Gastroesophageal sphincter (tissue), 4 donors: ENCODE measurements around the gene SQSTM1. TPM values are rescaled to one million over a fixed set of nuclear protein-coding genes. Genes with fewer than 3 reads are reported as not detected.

Experiments
- ATAC-seq: fragments of 150-250 bp; one replicate; pipeline ENCODE4 v1.9.1; 2016; ENCODE audit warnings: mild to moderate bottlenecking, moderate library complexity
- H3K27ac ChIP-seq, 4 donors: fragments of 200-600 bp; sonication (generic) in 3 of 4; 1 replicate in 3 of 4; 2 replicates in 1 of 4; pipeline ENCODE4 v1.5.1; 2016 to 2019
- H3K27me3 ChIP-seq: fragments of 200-600 bp; sonication (generic); one replicate; pipeline ENCODE4 v1.5.1; 2019
- H3K36me3 ChIP-seq, 2 donors: fragments of 200-600 bp; sonication (generic); one replicate each; pipeline ENCODE4 v1.5.1; 2019; ENCODE audit warnings: control low read depth in 1 of 2
- H3K4me1 ChIP-seq, 3 donors: fragments of 200-600 bp; sonication (generic); 1 replicate in 2 of 3; 2 replicates in 1 of 3; pipeline ENCODE4 v1.5.1; 2016 to 2019; ENCODE audit warnings: control low read depth in 2 of 3
- H3K4me3 ChIP-seq, 2 donors: fragments of 200-600 bp; sonication (generic); one replicate each; pipeline ENCODE4 v1.5.1; 2019; ENCODE audit warnings: mild to moderate bottlenecking in 1 of 2, moderate library complexity in 1 of 2
- H3K9me3 ChIP-seq, 3 donors: fragments of 200-600 bp; sonication (generic); one replicate each; pipeline ENCODE4 v1.5.1; 2017 to 2019; ENCODE audit warnings: control low read depth in 2 of 3
- EP300 ChIP-seq: sonication (generic); formaldehyde crosslinking; IDR thresholded peaks from one replicate; pipeline ENCODE4 v1.6.1; 2017; ENCODE audit warnings: antibody characterized with exemption, mild to moderate bottlenecking
- POLR2A ChIP-seq, 2 donors: fragments of 450-650 bp; IDR thresholded peaks; one replicate each; pipeline ENCODE4 v1.6.1; 2017; ENCODE audit warnings: antibody characterized with exemption in 2 of 2, mild to moderate bottlenecking in 2 of 2, moderate library complexity in 1 of 2
- POLR2AphosphoS5 ChIP-seq: sonication (generic); formaldehyde crosslinking; IDR thresholded peaks from one replicate; pipeline ENCODE4 v1.6.1; 2017; ENCODE audit warnings: antibody characterized with exemption
- WGBS, 2 donors: methylation state at CpG; one replicate each; pipeline ENCODE4 v1.1.5; 2018; ENCODE audit warnings: low coverage in 1 of 2; 5-methylcytosine and 5-hydroxymethylcytosine counted together
- total RNA-seq, 4 donors: library from RNA; depleted of rRNA; stranded (reverse); fragments of >200 nt; gene quantifications; one replicate each; pipeline ENCODE4 v1.1.0, GENCODE V29; 2016
- TF ChIP-seq, protein P1 (sequence below), 4 experiments: fragments of 200-600 bp in 2 of 4; fragments of 450-650 bp in 2 of 4; sonication (generic) in 1 of 4; IDR thresholded peaks; one replicate each; pipeline ENCODE4 v1.5.1; 2017 to 2019; ENCODE audit warnings: antibody characterized with exemption in 4 of 4, mild to moderate bottlenecking in 2 of 4, moderate library complexity in 2 of 4

Gene SQSTM1
- total RNA-seq, 4 donors from 2014 or later, result 305 to 485 (median 408) TPM

DNA sequence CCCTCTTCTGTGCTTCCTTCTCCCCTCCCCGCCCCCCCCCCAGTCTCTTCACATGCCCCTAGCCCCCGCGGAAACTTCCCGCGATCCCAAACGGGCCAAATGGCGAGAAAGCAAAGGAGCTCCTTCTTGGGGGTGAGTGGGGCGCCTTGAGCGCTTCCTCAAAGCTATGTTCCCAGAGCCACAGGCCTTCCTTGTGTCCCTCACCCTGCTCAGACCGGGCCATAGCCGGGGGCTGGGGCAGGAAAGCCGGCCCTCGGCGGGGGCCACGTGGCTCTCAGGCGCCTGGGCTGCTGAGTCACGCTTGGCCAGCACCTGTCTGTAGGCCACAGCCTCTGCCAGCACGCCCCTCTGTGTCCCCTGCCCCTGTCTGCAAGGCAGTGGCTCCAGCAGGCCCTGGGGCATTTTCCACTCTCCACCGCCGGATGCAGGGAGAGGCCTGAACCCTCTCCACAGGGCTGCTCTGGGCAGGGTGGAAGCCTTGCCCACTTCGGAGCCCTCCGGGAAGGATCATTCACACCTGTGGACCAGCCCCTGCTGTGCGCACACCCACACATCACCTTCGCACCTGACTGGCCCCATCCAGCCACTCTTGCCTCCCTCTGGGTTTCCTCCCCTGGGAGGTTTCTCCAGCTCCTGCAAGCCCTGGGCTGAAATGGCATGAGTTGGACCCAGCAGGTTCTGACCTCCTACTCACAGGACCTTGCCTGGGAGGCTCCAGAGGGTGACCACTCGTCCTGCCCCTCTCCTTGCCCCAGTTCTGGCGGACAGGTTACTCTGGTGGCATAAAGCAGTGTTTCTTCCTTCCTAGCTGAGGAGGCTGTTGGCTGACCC is 1.2 kb upstream of the SQSTM1 start:
- Histone ChIP-seq H3K4me3 (peak overlapping the region; percentile 74 to 81), H3K27me3 (no peaks in the 10 kb centered on the region), H3K27ac (peak overlapping the region; percentile 97 to 100 (median 99)), H3K9me3 (no peaks in the 10 kb centered on the region), H3K4me1 (peaks cover 5 to 72% (median 50%) of the 10 kb centered on the region in 3 donors), H3K36me3 (peaks cover 0 to 23% of the 10 kb centered on the region in 2 donors)
- TF ChIP-seq, protein P1, sequence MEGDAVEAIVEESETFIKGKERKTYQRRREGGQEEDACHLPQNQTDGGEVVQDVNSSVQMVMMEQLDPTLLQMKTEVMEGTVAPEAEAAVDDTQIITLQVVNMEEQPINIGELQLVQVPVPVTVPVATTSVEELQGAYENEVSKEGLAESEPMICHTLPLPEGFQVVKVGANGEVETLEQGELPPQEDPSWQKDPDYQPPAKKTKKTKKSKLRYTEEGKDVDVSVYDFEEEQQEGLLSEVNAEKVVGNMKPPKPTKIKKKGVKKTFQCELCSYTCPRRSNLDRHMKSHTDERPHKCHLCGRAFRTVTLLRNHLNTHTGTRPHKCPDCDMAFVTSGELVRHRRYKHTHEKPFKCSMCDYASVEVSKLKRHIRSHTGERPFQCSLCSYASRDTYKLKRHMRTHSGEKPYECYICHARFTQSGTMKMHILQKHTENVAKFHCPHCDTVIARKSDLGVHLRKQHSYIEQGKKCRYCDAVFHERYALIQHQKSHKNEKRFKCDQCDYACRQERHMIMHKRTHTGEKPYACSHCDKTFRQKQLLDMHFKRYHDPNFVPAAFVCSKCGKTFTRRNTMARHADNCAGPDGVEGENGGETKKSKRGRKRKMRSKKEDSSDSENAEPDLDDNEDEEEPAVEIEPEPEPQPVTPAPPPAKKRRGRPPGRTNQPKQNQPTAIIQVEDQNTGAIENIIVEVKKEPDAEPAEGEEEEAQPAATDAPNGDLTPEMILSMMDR (IDR thresholded peaks at IDR 0.05), result no peak
- TF ChIP-seq EP300 (no peak), POLR2A (IDR thresholded peaks at IDR 0.05) (no peak), POLR2AphosphoS5 (no peak)
- 20 to 46% methylated on average over 1 to 6 of the region's 26 CpGs for WGBS, 2 donors
- ATAC-seq, result peak; percentile 26

DNA sequence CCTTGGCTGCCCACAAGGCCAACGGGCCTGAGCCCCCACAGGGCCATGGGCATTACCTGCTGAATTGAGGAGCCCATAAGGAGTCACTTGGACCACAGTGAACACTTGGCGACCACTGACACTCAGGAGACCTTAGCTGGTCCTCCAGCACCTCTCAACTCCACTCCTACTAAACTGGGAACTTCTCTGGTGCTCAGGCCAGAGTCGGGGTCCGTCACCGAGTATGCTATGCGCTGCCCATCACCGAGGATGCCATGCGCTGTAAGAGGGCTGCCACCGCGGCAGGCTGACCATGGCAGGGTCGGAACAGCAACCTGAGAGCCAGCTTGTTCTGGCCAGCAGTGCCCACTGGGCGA is 600 bp upstream of the SQSTM1 start:
- no CpG with 5 or more reads among the region's 12 CpGs for WGBS, 2 donors
- H3K9me3 ChIP-seq, result no peaks in the 10 kb centered on the region
- peak overlapping the region; percentile 97 to 100 (median 99) for H3K27ac ChIP-seq
- H3K36me3 ChIP-seq, result peaks cover 0 to 29% of the 10 kb centered on the region in 2 donors
- H3K4me3 ChIP-seq, result peak overlapping the region; percentile 74 to 81
- TF ChIP-seq, protein P1 (IDR thresholded peaks at IDR 0.05), result no peak
- TF ChIP-seq POLR2A (IDR thresholded peaks at IDR 0.05), result no peak
- no peak for TF ChIP-seq POLR2AphosphoS5
- TF ChIP-seq EP300, result no peak
- no peak for ATAC-seq
- H3K4me1 ChIP-seq, result peaks cover 5 to 78% (median 52%) of the 10 kb centered on the region in 3 donors
- no peaks in the 10 kb centered on the region for H3K27me3 ChIP-seq

DNA sequence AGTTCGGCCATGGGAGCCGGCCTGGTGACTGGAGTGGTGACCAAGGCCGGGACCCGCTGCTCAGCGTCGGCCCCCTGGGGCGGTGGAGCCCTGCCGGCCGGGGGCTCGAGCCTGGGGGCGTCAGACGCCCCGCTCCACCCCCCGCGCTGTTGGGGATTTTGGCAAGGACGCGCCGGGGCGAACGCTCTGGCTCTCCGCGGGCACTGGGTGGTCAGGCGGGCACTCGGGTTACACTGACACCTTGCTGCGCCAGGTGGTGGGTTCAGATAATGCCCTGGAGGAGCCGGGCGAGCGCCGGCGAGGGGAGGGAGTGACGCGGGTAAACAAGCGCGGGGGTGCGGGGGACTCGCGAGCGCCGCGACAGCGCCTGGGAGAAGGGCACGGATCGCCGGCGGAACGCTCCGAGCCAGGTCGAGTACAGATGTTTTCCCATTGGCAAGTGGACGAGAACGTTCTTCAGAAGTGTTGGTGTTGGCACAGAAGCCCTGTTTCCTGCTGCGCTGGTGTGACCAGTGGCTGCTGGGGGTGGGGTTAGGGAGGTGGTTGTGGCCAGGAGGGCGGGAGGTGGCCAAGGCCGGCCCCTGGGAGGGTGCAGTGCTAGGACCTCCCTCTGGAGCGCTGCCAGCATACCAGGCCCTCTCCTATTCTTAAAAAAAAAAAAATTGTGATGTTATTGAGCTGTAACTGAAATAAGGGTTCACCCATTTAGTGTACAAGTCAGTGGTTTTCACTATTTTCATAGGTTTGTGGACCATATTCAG is 773 bp downstream of the SQSTM1 start:
- peaks cover 0 to 42% of the 10 kb centered on the region in 2 donors for H3K36me3 ChIP-seq
- peak overlapping the region; percentile 74 to 81 for H3K4me3 ChIP-seq
- H3K27me3 ChIP-seq, result no peaks in the 10 kb centered on the region
- H3K4me1 ChIP-seq, result peaks cover 5 to 86% (median 54%) of the 10 kb centered on the region in 3 donors
- ATAC-seq, result peak; percentile 85
- no peaks in the 10 kb centered on the region for H3K9me3 ChIP-seq
- peak overlapping the region; percentile 97 to 100 (median 99) for H3K27ac ChIP-seq
- 0% methylated on average over 4 of the region's 54 CpGs; no CpG with 5 or more reads in 1 of the 2 donors for WGBS, 2 donors
- TF ChIP-seq POLR2AphosphoS5, result peak; percentile 98
- TF ChIP-seq, protein P1 (IDR thresholded peaks at IDR 0.05), result peak in 2 of 4 experiments; percentile 9 to 35
- peak; percentile 81 to 82 for TF ChIP-seq POLR2A (IDR thresholded peaks at IDR 0.05)
- no peak for TF ChIP-seq EP300

DNA sequence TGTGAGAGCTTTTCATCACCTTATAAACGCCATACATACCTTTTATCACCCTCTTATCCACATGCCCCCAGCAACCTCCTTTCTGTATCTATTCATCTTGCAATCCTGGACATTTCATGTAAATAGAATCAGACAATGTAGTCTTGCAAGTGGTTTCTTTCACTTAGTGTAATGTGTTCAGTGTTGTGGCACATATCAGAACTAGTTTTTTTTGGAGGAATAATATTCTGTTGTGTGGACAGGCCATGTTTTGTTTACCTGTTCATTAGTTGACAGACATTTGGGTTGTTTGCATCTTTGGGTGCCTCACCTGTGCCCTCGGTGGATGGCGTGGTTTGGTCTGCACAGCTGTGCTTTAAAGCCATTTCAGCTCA is 1.3 kb downstream of the SQSTM1 start:
- ATAC-seq, result no peak
- peak overlapping the region; percentile 74 to 81 for H3K4me3 ChIP-seq
- H3K9me3 ChIP-seq, result no peaks in the 10 kb centered on the region
- H3K27me3 ChIP-seq, result no peaks in the 10 kb centered on the region
- WGBS, 2 donors, result 26 to 56% methylated on average over 3 of the region's 3 CpGs
- peaks cover 0 to 48% of the 10 kb centered on the region in 2 donors for H3K36me3 ChIP-seq
- H3K4me1 ChIP-seq, result peaks cover 5 to 86% (median 51%) of the 10 kb centered on the region in 3 donors
- H3K27ac ChIP-seq, result peak overlapping the region in 3 of 4 donors; percentile 97 to 100 (median 99)
- no peak for TF ChIP-seq POLR2AphosphoS5
- no peak for TF ChIP-seq EP300
- TF ChIP-seq POLR2A (IDR thresholded peaks at IDR 0.05), result no peak
- TF ChIP-seq, protein P1 (IDR thresholded peaks at IDR 0.05), result no peak
